WTC11 (cell line): ENCODE results near the gene RPUSD4. TPM values are rescaled to one million over a fixed set of nuclear protein-coding genes. Genes with fewer than 3 reads are reported as not detected.

Experiments used
- ATAC-seq: fragments of 200-7000 bp; cut with Tn5 transposase; 2 replicates; pipeline ENCODE4 v1.10.0; 2021; ENCODE audit warnings: mild to moderate bottlenecking, moderate library complexity
- CTCF ChIA-PET: fragments of 300-600 bp; sonication (Branson Sonifier 250); formaldehyde crosslinking; loops from one replicate; lab custom pipeline; 2021; ENCODE audit warnings: antibody characterized with exemption; lab: Charles Lee
- POLR2A ChIA-PET: fragments of 350-600 bp; sonication (Branson Sonifier 250); formaldehyde crosslinking; loops from one replicate; lab custom pipeline; 2021; ENCODE audit warnings: antibody characterized with exemption; lab: Charles Lee
- DNase-seq: peaks from one replicate; pipeline ENCODE4 v3.0.0; 2021; ENCODE audit warnings: low spot score
- H3K27ac Mint-ChIP-seq: 2 replicates; pipeline ENCODE4 v1.8.0; 2021; ENCODE audit warnings: mixed read lengths
- H3K27me3 Mint-ChIP-seq: 2 replicates; pipeline ENCODE4 v1.8.0; 2021; ENCODE audit warnings: low read depth, mild to moderate bottlenecking, moderate library complexity, mixed read lengths
- H3K36me3 Mint-ChIP-seq: 2 replicates; pipeline ENCODE4 v1.8.0; 2021; ENCODE audit warnings: mixed read lengths
- H3K4me1 Mint-ChIP-seq: 2 replicates; pipeline ENCODE4 v1.8.0; 2022; ENCODE audit warnings: mixed read lengths
- H3K4me3 Mint-ChIP-seq: 2 replicates; pipeline ENCODE4 v1.8.0; 2021; ENCODE audit warnings: mild to moderate bottlenecking, moderate library complexity, mixed read lengths
- H3K9me3 Mint-ChIP-seq: 2 replicates; pipeline ENCODE4 v1.8.0; 2021; ENCODE audit warnings: mixed read lengths
- CBFB ChIP-seq: sonication (generic); formaldehyde crosslinking; IDR thresholded peaks from 2 replicates; pipeline ENCODE4 v1.8.1; 2022; ENCODE audit warnings: mild to moderate bottlenecking, low read depth, missing genetic modification reagents
- CREB1 ChIP-seq: sonication (generic); formaldehyde crosslinking; IDR thresholded peaks from 2 replicates; pipeline ENCODE4 v1.8.0; 2023; ENCODE audit warnings: mild to moderate bottlenecking, missing genetic modification reagents
- CREM ChIP-seq: sonication (generic); formaldehyde crosslinking; IDR thresholded peaks from 2 replicates; pipeline ENCODE4 v1.8.1; 2022; ENCODE audit warnings: mild to moderate bottlenecking, missing genetic modification reagents, moderate library complexity
- GRHL2 ChIP-seq: fragments of 250-450 bp; sonication (Bioruptor Pico); IDR thresholded peaks from 2 replicates; pipeline ENCODE4 v1.8.0; 2022; ENCODE audit warnings: mild to moderate bottlenecking, moderate library complexity; ENCODE audit not compliant: insufficient replicate concordance, severe bottlenecking
- HMGA2 ChIP-seq: fragments of 250-450 bp; sonication (Bioruptor Pico); IDR thresholded peaks from 2 replicates; pipeline ENCODE4 v1.4.0; 2021; ENCODE audit warnings: mild to moderate bottlenecking, moderate library complexity
- KAT7 ChIP-seq: sonication (generic); formaldehyde crosslinking; IDR thresholded peaks from 2 replicates; pipeline ENCODE4 v1.8.1; 2023; ENCODE audit warnings: missing genetic modification reagents, mild to moderate bottlenecking, borderline replicate concordance
- MXD4 ChIP-seq: fragments of 250-450 bp; sonication (Bioruptor Pico); IDR thresholded peaks from 2 replicates; pipeline ENCODE4 v1.8.0; 2021; ENCODE audit warnings: mild to moderate bottlenecking, moderate library complexity, borderline replicate concordance
- ZNF121 ChIP-seq: sonication (generic); formaldehyde crosslinking; IDR thresholded peaks from 2 replicates; pipeline ENCODE4 v1.8.0; 2023; ENCODE audit warnings: missing genetic modification reagents
- ZNF232 ChIP-seq: sonication (generic); formaldehyde crosslinking; IDR thresholded peaks from 2 replicates; pipeline ENCODE4 v1.8.0; 2022; ENCODE audit warnings: mild to moderate bottlenecking, missing genetic modification reagents
- ZNF416 ChIP-seq: fragments of 250-450 bp; sonication (Bioruptor Pico); IDR thresholded peaks from 2 replicates; pipeline ENCODE4 v1.9.0; 2021; ENCODE audit warnings: mild to moderate bottlenecking, inconsistent platforms
- total RNA-seq: library from RNA; stranded (reverse); gene quantifications from 3 replicates; pipeline ENCODE4 v1.2.3, GENCODE V29; 2021
- TF ChIP-seq, protein P1 (sequence below): fragments of 250-450 bp; sonication (Bioruptor Pico); IDR thresholded peaks from 2 replicates; pipeline ENCODE4 v1.9.0; 2021; ENCODE audit warnings: mild to moderate bottlenecking, borderline replicate concordance
- TF ChIP-seq, protein P2 (sequence below): sonication (generic); formaldehyde crosslinking; conservative IDR thresholded peaks from 2 replicates; pipeline ENCODE4 v1.8.1; 2022; ENCODE audit warnings: mild to moderate bottlenecking, missing genetic modification reagents
- TF ChIP-seq, protein P3 (sequence below): sonication (generic); formaldehyde crosslinking; IDR thresholded peaks from 2 replicates; pipeline ENCODE4 v1.8.0; 2023; ENCODE audit warnings: missing genetic modification reagents, mild to moderate bottlenecking, borderline replicate concordance
- TF ChIP-seq, protein P4 (sequence below): fragments of 250-450 bp; sonication (Bioruptor Pico); IDR thresholded peaks from 2 replicates; pipeline ENCODE4 v2.1.2; 2022; ENCODE audit warnings: mild to moderate bottlenecking, moderate library complexity
- TF ChIP-seq, protein P5 (sequence below): sonication (generic); formaldehyde crosslinking; IDR thresholded peaks from 2 replicates; pipeline ENCODE4 v1.8.0; 2023; ENCODE audit warnings: missing genetic modification reagents
- TF ChIP-seq, protein P6 (sequence below): sonication (generic); formaldehyde crosslinking; conservative IDR thresholded peaks from 2 replicates; pipeline ENCODE4 v1.8.1; 2023; ENCODE audit warnings: mild to moderate bottlenecking, low read depth, missing genetic modification reagents, moderate library complexity

Gene RPUSD4
- total RNA-seq, 1 experiment from 2014 or later = 46.6 TPM

DNA sequence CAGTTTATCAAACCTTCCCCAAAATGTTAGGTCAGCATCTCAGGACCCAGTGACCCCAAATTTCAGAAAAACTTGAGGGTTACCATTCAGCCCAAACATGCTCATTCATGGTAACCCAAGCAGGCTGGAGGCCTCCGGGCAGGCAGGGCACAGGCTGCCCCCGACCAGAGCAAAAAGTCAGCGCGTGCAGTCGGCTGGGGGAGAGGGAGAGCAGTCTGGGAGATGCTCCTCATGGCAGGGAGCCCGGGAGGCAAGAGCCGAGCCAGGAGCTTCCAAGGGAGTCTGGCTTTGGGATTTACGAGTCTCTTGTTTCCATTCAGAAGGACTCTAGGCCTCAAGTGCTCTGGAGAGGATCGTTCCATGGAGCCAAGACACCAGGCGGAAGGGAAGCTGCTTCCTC is 45.7 kb downstream of the RPUSD4 start:
- DNase-seq (no peak), ATAC-seq (no peak)
- Mint-ChIP-seq H3K4me1 (peaks cover 40% of the 10 kb centered on the region), H3K27ac (no peak overlapping the region), H3K4me3 (no peak overlapping the region), H3K9me3 (no peaks in the 10 kb centered on the region), H3K27me3 (peaks cover 2% of the 10 kb centered on the region; the same call in 1 of the 2 replicates), H3K36me3 (no peaks in the 10 kb centered on the region)
- POLR2A ChIA-PET = no interaction called here
- CTCF ChIA-PET = no interaction called here
- no peak for TF ChIP-seq ZNF121 (CRISPR knock-in tag)
- TF ChIP-seq KAT7 = no peak
- TF ChIP-seq CREM (CRISPR knock-in tag) = no peak
- no peak for TF ChIP-seq CBFB
- no peak for TF ChIP-seq MXD4
- TF ChIP-seq, protein P1, sequence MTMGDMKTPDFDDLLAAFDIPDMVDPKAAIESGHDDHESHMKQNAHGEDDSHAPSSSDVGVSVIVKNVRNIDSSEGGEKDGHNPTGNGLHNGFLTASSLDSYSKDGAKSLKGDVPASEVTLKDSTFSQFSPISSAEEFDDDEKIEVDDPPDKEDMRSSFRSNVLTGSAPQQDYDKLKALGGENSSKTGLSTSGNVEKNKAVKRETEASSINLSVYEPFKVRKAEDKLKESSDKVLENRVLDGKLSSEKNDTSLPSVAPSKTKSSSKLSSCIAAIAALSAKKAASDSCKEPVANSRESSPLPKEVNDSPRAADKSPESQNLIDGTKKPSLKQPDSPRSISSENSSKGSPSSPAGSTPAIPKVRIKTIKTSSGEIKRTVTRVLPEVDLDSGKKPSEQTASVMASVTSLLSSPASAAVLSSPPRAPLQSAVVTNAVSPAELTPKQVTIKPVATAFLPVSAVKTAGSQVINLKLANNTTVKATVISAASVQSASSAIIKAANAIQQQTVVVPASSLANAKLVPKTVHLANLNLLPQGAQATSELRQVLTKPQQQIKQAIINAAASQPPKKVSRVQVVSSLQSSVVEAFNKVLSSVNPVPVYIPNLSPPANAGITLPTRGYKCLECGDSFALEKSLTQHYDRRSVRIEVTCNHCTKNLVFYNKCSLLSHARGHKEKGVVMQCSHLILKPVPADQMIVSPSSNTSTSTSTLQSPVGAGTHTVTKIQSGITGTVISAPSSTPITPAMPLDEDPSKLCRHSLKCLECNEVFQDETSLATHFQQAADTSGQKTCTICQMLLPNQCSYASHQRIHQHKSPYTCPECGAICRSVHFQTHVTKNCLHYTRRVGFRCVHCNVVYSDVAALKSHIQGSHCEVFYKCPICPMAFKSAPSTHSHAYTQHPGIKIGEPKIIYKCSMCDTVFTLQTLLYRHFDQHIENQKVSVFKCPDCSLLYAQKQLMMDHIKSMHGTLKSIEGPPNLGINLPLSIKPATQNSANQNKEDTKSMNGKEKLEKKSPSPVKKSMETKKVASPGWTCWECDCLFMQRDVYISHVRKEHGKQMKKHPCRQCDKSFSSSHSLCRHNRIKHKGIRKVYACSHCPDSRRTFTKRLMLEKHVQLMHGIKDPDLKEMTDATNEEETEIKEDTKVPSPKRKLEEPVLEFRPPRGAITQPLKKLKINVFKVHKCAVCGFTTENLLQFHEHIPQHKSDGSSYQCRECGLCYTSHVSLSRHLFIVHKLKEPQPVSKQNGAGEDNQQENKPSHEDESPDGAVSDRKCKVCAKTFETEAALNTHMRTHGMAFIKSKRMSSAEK (CRISPR knock-in tag) = no peak
- no peak for TF ChIP-seq ZNF232 (CRISPR knock-in tag)
- TF ChIP-seq, protein P2, sequence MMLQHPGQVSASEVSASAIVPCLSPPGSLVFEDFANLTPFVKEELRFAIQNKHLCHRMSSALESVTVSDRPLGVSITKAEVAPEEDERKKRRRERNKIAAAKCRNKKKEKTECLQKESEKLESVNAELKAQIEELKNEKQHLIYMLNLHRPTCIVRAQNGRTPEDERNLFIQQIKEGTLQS (CRISPR knock-in tag) = no peak
- TF ChIP-seq HMGA2 (CRISPR knock-in tag) = no peak
- TF ChIP-seq, protein P3, sequence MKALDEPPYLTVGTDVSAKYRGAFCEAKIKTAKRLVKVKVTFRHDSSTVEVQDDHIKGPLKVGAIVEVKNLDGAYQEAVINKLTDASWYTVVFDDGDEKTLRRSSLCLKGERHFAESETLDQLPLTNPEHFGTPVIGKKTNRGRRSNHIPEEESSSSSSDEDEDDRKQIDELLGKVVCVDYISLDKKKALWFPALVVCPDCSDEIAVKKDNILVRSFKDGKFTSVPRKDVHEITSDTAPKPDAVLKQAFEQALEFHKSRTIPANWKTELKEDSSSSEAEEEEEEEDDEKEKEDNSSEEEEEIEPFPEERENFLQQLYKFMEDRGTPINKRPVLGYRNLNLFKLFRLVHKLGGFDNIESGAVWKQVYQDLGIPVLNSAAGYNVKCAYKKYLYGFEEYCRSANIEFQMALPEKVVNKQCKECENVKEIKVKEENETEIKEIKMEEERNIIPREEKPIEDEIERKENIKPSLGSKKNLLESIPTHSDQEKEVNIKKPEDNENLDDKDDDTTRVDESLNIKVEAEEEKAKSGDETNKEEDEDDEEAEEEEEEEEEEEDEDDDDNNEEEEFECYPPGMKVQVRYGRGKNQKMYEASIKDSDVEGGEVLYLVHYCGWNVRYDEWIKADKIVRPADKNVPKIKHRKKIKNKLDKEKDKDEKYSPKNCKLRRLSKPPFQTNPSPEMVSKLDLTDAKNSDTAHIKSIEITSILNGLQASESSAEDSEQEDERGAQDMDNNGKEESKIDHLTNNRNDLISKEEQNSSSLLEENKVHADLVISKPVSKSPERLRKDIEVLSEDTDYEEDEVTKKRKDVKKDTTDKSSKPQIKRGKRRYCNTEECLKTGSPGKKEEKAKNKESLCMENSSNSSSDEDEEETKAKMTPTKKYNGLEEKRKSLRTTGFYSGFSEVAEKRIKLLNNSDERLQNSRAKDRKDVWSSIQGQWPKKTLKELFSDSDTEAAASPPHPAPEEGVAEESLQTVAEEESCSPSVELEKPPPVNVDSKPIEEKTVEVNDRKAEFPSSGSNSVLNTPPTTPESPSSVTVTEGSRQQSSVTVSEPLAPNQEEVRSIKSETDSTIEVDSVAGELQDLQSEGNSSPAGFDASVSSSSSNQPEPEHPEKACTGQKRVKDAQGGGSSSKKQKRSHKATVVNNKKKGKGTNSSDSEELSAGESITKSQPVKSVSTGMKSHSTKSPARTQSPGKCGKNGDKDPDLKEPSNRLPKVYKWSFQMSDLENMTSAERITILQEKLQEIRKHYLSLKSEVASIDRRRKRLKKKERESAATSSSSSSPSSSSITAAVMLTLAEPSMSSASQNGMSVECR (CRISPR knock-in tag) = no peak
- TF ChIP-seq, protein P4, sequence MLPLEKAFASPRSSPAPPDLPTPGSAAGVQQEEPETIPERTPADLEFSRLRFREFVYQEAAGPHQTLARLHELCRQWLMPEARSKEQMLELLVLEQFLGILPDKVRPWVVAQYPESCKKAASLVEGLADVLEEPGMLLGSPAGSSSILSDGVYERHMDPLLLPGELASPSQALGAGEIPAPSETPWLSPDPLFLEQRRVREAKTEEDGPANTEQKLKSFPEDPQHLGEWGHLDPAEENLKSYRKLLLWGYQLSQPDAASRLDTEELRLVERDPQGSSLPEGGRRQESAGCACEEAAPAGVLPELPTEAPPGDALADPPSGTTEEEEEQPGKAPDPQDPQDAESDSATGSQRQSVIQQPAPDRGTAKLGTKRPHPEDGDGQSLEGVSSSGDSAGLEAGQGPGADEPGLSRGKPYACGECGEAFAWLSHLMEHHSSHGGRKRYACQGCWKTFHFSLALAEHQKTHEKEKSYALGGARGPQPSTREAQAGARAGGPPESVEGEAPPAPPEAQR = no peak
- TF ChIP-seq, protein P5, sequence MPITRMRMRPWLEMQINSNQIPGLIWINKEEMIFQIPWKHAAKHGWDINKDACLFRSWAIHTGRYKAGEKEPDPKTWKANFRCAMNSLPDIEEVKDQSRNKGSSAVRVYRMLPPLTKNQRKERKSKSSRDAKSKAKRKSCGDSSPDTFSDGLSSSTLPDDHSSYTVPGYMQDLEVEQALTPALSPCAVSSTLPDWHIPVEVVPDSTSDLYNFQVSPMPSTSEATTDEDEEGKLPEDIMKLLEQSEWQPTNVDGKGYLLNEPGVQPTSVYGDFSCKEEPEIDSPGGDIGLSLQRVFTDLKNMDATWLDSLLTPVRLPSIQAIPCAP (CRISPR knock-in tag) = no peak
- TF ChIP-seq ZNF416 = no peak
- TF ChIP-seq CREB1 = no peak
- no peak for TF ChIP-seq GRHL2 (CRISPR knock-in tag)
- TF ChIP-seq, protein P6, sequence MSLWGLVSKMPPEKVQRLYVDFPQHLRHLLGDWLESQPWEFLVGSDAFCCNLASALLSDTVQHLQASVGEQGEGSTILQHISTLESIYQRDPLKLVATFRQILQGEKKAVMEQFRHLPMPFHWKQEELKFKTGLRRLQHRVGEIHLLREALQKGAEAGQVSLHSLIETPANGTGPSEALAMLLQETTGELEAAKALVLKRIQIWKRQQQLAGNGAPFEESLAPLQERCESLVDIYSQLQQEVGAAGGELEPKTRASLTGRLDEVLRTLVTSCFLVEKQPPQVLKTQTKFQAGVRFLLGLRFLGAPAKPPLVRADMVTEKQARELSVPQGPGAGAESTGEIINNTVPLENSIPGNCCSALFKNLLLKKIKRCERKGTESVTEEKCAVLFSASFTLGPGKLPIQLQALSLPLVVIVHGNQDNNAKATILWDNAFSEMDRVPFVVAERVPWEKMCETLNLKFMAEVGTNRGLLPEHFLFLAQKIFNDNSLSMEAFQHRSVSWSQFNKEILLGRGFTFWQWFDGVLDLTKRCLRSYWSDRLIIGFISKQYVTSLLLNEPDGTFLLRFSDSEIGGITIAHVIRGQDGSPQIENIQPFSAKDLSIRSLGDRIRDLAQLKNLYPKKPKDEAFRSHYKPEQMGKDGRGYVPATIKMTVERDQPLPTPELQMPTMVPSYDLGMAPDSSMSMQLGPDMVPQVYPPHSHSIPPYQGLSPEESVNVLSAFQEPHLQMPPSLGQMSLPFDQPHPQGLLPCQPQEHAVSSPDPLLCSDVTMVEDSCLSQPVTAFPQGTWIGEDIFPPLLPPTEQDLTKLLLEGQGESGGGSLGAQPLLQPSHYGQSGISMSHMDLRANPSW (CRISPR knock-in tag) = no peak
